Hepatocyte (in vitro differentiated cells): ENCODE measurements around the gene EPO. TPM values are rescaled to one million over a fixed set of nuclear protein-coding genes. Genes with fewer than 3 reads are reported as not detected.
"Not testable (repeated sequence)": the region's sequence is repeated elsewhere in the genome, so short reads cannot be mapped to it uniquely, and the experiment has no call there.

Source experiments
- DNase-seq: peaks from one replicate; pipeline ENCODE4 v3.0.0-alpha.2; 2016; ENCODE audit warnings: low spot score
- H2AFZ ChIP-seq: fragments of 200-600 bp; sonication (generic); 2 replicates; pipeline ENCODE4 v1.6.0; 2016; ENCODE audit warnings: antibody characterized with exemption, mild to moderate bottlenecking
- H3K27ac ChIP-seq: fragments of 200-600 bp; sonication (generic); 2 replicates; pipeline ENCODE4 v1.5.1; 2016; ENCODE audit warnings: mild to moderate bottlenecking
- H3K27me3 ChIP-seq: fragments of 200-600 bp; sonication (generic); 2 replicates; pipeline ENCODE4 v1.6.1; 2016
- H3K36me3 ChIP-seq: fragments of 200-600 bp; sonication (generic); replicated peaks from 2 replicates; pipeline ENCODE4 v1.5.1; 2016; ENCODE audit warnings: low read depth; ENCODE audit not compliant: insufficient read depth
- H3K4me1 ChIP-seq: fragments of 200-600 bp; sonication (generic); 2 replicates; pipeline ENCODE4 v1.5.1; 2016; ENCODE audit warnings: mild to moderate bottlenecking, moderate library complexity; ENCODE audit not compliant: insufficient read depth
- H3K4me2 ChIP-seq: fragments of 200-600 bp; sonication (generic); 2 replicates; pipeline ENCODE4 v1.6.0; 2016
- H3K4me3 ChIP-seq: fragments of 200-600 bp; sonication (generic); 2 replicates; pipeline ENCODE4 v1.5.1; 2016; ENCODE audit warnings: mild to moderate bottlenecking
- H3K79me2 ChIP-seq: fragments of 200-600 bp; sonication (generic); 2 replicates; pipeline ENCODE4 v1.6.0; 2017; ENCODE audit warnings: mild to moderate bottlenecking
- H3K9me2 ChIP-seq: fragments of 200-600 bp; sonication (generic); replicated peaks from 2 replicates; pipeline ENCODE4 v1.6.0; 2017; ENCODE audit warnings: mild to moderate bottlenecking; ENCODE audit not compliant: insufficient read depth
- H3K9me3 ChIP-seq: fragments of 200-600 bp; sonication (generic); 2 replicates; pipeline ENCODE4 v1.5.1; 2016; ENCODE audit warnings: low read depth, mild to moderate bottlenecking
- H4K20me1 ChIP-seq: fragments of 200-600 bp; sonication (generic); 2 replicates; pipeline ENCODE4 v1.6.0; 2016; ENCODE audit warnings: mild to moderate bottlenecking; ENCODE audit not compliant: insufficient read depth, poor library complexity, severe bottlenecking
- EZH2 ChIP-seq: fragments of 200-600 bp; sonication (generic); IDR thresholded peaks from 2 replicates; pipeline ENCODE4 v1.6.1; 2016; ENCODE audit warnings: antibody characterized with exemption, mild to moderate bottlenecking, borderline replicate concordance
- EZH2phosphoT487 ChIP-seq: fragments of 200-600 bp; sonication (generic); IDR thresholded peaks from one replicate; pipeline ENCODE4 v1.6.1; 2018; ENCODE audit warnings: antibody characterized with exemption, mild to moderate bottlenecking, low read depth, moderate library complexity; ENCODE audit not compliant: unreplicated experiment, severe bottlenecking
- WGBS: methylation state at CpG from one replicate; pipeline ENCODE4 v1.1.6; 2016; ENCODE audit warnings: low lambda C conversion rate; ENCODE audit errors: missing lambda C conversion rate; 5-methylcytosine and 5-hydroxymethylcytosine counted together
- polyA plus RNA-seq: library from polyadenylated mRNA; unstranded; fragments of >200 nt; fragmentation: Nextera tagmentation; extraction: Ambion mirVana; gene quantifications from 2 replicates; pipeline ENCODE4 v1.2.1, GENCODE V29; 2016
- total RNA-seq: library from RNA; depleted of rRNA; stranded (reverse); fragments of >200 nt; gene quantifications from 2 replicates; pipeline ENCODE4 v1.2.3, GENCODE V29; 2014
- TF ChIP-seq, protein P1 (sequence below): fragments of 200-600 bp; sonication (generic); IDR thresholded peaks from 2 replicates; pipeline ENCODE4 v1.5.1; 2016; ENCODE audit warnings: antibody characterized with exemption, mild to moderate bottlenecking; ENCODE audit not compliant: poor library complexity

The EPO gene
- total and polyA plus RNA-seq, 2 experiments from 2014 or later: 1.3 TPM; not detected in 1

DNA sequence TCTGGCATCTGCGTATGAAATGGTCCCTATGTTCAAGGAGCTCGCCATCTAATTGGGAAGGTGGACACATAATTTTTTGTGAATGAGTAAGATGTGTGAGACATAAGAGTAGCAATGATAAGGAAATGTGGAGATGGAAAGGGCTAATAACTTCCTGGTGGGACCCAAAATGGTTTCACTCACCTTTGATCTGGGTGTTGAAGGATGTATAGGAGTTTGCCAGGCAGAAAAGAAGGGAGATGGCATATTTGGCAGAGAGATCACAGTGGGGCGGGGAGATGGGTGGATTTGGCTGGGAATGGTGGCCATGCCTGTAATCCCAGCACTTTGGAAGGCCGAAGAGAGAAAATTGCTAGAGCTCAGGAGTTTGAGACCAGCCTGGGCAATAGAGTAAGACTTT lies 9.8 kb upstream of the EPO start:
- DNase-seq: no peak
- Histone ChIP-seq H3K4me2 (no peak overlapping the region), H3K4me3 (no peak overlapping the region), H3K27me3 (no peaks in the 10 kb centered on the region), H4K20me1 (no peaks in the 10 kb centered on the region), H3K9me2 (no peaks in the 10 kb centered on the region), H3K79me2 (peaks cover 17% of the 10 kb centered on the region), H3K36me3 (no peaks in the 10 kb centered on the region), H3K9me3 (no peaks in the 10 kb centered on the region), H3K27ac (no peak overlapping the region), H2AFZ (no peak overlapping the region), H3K4me1 (peaks cover 8% of the 10 kb centered on the region)
- TF ChIP-seq EZH2phosphoT487 (no peak), EZH2 (no peak)
- TF ChIP-seq, protein P1, sequence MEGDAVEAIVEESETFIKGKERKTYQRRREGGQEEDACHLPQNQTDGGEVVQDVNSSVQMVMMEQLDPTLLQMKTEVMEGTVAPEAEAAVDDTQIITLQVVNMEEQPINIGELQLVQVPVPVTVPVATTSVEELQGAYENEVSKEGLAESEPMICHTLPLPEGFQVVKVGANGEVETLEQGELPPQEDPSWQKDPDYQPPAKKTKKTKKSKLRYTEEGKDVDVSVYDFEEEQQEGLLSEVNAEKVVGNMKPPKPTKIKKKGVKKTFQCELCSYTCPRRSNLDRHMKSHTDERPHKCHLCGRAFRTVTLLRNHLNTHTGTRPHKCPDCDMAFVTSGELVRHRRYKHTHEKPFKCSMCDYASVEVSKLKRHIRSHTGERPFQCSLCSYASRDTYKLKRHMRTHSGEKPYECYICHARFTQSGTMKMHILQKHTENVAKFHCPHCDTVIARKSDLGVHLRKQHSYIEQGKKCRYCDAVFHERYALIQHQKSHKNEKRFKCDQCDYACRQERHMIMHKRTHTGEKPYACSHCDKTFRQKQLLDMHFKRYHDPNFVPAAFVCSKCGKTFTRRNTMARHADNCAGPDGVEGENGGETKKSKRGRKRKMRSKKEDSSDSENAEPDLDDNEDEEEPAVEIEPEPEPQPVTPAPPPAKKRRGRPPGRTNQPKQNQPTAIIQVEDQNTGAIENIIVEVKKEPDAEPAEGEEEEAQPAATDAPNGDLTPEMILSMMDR: no peak
- 98% methylated on average over 4 of the region's 4 CpGs for WGBS

DNA sequence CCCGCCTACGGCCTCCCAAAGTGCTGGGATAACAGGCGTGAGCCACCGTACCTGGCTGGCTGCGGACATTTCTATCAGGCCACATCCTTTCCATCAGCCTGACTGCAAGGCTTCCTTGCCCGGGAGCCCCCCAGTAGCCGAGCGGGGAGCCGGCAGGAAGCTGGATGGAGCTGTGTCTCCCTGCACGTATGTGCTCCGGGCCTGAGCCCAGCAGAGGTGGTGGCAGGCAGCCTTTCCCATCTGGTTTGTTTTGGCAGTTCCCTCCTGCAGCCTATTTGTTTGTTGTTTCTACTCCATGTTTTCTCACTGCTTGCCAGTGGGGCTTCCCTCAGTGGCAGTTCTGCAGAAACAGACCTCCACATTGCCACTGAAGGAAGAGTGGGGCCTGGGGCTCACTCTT lies 8.9 kb upstream of the EPO start:
- H3K9me2 ChIP-seq: no peaks in the 10 kb centered on the region
- no peak overlapping the region for H3K27ac ChIP-seq
- H4K20me1 ChIP-seq: no peaks in the 10 kb centered on the region
- H3K4me1 ChIP-seq: peaks cover 8% of the 10 kb centered on the region
- H2AFZ ChIP-seq: no peak overlapping the region
- no peak overlapping the region for H3K4me2 ChIP-seq
- H3K27me3 ChIP-seq: no peaks in the 10 kb centered on the region
- H3K79me2 ChIP-seq: peaks cover 15% of the 10 kb centered on the region
- H3K4me3 ChIP-seq: no peak overlapping the region
- TF ChIP-seq, protein P1: no peak
- TF ChIP-seq EZH2phosphoT487: no peak
- no peak for TF ChIP-seq EZH2
- DNase-seq: no peak
- WGBS: 90% methylated on average over 11 of the region's 11 CpGs
- H3K9me3 ChIP-seq: no peaks in the 10 kb centered on the region
- H3K36me3 ChIP-seq: no peaks in the 10 kb centered on the region

DNA sequence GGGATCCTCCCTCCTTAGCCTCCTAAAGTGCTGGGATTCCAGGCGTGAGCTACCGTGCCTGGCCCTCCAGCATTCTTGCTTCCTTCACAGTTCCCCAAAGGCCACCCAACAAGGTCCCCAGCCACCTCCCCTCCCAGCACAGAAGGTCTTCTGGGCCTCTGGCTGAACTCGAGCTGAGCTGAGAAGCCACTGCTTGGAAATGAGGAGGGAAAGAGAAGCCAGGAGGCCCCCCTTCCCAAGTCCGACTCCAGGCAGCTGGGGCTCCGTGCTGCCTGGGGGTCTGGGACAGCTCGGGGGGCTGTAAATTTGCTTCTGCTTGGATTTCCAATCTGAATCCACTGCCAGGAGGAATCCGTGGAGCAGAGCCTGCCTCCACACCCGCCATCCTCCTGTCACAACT lies 5.5 kb upstream of the EPO start:
- DNase-seq: no peak
- Histone ChIP-seq H2AFZ (no peak overlapping the region), H3K27me3 (peaks cover 5% of the 10 kb centered on the region), H3K4me3 (no peak overlapping the region), H3K36me3 (no peaks in the 10 kb centered on the region), H3K27ac (no peak overlapping the region), H3K9me2 (no peaks in the 10 kb centered on the region), H4K20me1 (no peaks in the 10 kb centered on the region), H3K79me2 (no peaks in the 10 kb centered on the region), H3K4me1 (no peaks in the 10 kb centered on the region), H3K9me3 (no peaks in the 10 kb centered on the region), H3K4me2 (no peak overlapping the region)
- 89% methylated on average over 8 of the region's 8 CpGs for WGBS
- TF ChIP-seq EZH2 (no peak), EZH2phosphoT487 (no peak)
- TF ChIP-seq, protein P1: no peak

DNA sequence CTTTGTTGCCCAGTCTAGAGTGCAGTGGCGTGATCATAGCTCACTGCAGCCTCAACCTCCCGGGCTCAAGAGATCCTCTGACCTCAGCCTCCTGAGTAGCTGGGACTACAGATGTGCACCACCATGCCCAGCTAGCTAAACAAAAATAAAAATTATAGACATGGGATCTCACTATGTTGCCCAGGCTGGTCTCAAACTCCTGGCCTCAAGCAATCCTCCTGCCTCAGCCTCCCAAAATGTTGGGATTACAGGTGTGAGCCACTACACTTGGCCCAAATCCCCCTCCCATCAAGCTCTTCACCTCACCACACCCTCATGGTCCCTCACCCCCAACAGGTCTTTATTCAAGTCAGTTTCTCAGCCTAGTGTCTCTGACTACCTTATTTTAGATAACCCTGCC lies 3.2 kb upstream of the EPO start:
- not testable (repeated sequence) for H3K9me2 ChIP-seq, H3K4me1 ChIP-seq, H3K4me2 ChIP-seq, DNase-seq, H4K20me1 ChIP-seq, H3K27ac ChIP-seq, H3K79me2 ChIP-seq, H3K9me3 ChIP-seq, H2AFZ ChIP-seq, H3K36me3 ChIP-seq, H3K4me3 ChIP-seq
- 61% methylated on average over 2 of the region's 2 CpGs for WGBS
- H3K27me3 ChIP-seq: peaks cover 26% of the 10 kb centered on the region
